SHP77 (cell line): ENCODE results near the gene PROK1.
"Not testable (repeated sequence)": the region's sequence is repeated elsewhere in the genome, so short reads cannot be mapped to it uniquely, and the experiment has no call there.

ENCODE experiments used
- DNase-seq, 2 experiments: peaks; one replicate each; lab custom pipeline; 2025; lab: John Stamatoyannopoulos, UW

PROK1 gene

GRCh38 chr1:110433803-110434202, 17.1 kb upstream of the PROK1 start:
- DNase-seq = peak; percentile 43 to 65

- DNase-seq = no peak
Observed at GRCh38 chr1:110434946-110435345, 16.0 kb upstream of the PROK1 start.

- DNase-seq = no peak
Observed at GRCh38 chr1:110436635-110437034, 14.3 kb upstream of the PROK1 start.

GRCh38 chr1:110437645-110438299, 13.2 kb upstream of the PROK1 start:
- not testable (repeated sequence) for DNase-seq

GRCh38 chr1:110438893-110439292, 12.1 kb upstream of the PROK1 start:
- no peak for DNase-seq

GRCh38 chr1:110439873-110440272, 11.1 kb upstream of the PROK1 start:
- not testable (repeated sequence) for DNase-seq

GRCh38 chr1:110440877-110441276, 10.1 kb upstream of the PROK1 start:
- DNase-seq = no peak

- DNase-seq = no peak
Observed at GRCh38 chr1:110441888-110442287, 9.1 kb upstream of the PROK1 start.

GRCh38 chr1:110443451-110443850, 7.5 kb upstream of the PROK1 start:
- no peak for DNase-seq

- no peak for DNase-seq
Observed at GRCh38 chr1:110444561-110444960, 6.4 kb upstream of the PROK1 start.

- DNase-seq = no peak
Observed at GRCh38 chr1:110449661-110450651, 993 bp upstream of the PROK1 start.

GRCh38 chr1:110452330-110452729, 1.4 kb downstream of the PROK1 start:
- no peak for DNase-seq

GRCh38 chr1:110453829-110454228, 2.9 kb downstream of the PROK1 start:
- DNase-seq = no peak

GRCh38 chr1:110454328-110454727, 3.4 kb downstream of the PROK1 start:
- DNase-seq = no peak

- DNase-seq = no peak
Observed at GRCh38 chr1:110455151-110455550, 4.2 kb downstream of the PROK1 start.

- DNase-seq = no peak
Observed at GRCh38 chr1:110457206-110457605, 6.3 kb downstream of the PROK1 start.

GRCh38 chr1:110460253-110461220, 9.6 kb downstream of the PROK1 start:
- DNase-seq = peak; percentile 55 to 82

GRCh38 chr1:110462093-110462492, 11.1 kb downstream of the PROK1 start:
- DNase-seq = no peak

- DNase-seq = no peak
Observed at GRCh38 chr1:110462964-110463363, 12.0 kb downstream of the PROK1 start.

- DNase-seq = no peak
Observed at GRCh38 chr1:110463725-110464124, 12.8 kb downstream of the PROK1 start.

- no peak for DNase-seq
Observed at GRCh38 chr1:110464340-110464739, 13.4 kb downstream of the PROK1 start.
